ENCODE measurements around the gene DCUN1D2. TPM values are rescaled to one million over a fixed set of nuclear protein-coding genes. Genes with fewer than 3 reads are reported as not detected.

Gene DCUN1D2
- total RNA-seq, 1 experiment from 2014 or later: 11.6 TPM

- Histone ChIP-seq H3K9ac (ENCODE audit: low read length) (no peak overlapping the region), H3K36me3 (ENCODE audit: low read depth, low read length) (peaks cover 7% of the 10 kb centered on the region), H3K4me3 (ENCODE audit: low read length) (no peak overlapping the region), H3F3A (ENCODE audit: low read length, unreplicated experiment) (no peaks in the 10 kb centered on the region), H3K27ac (ENCODE audit: low read length) (no peak overlapping the region), H3K79me2 (ENCODE audit: low read length) (no peaks in the 10 kb centered on the region), H3K27me3 (ENCODE audit: low read length) (no peaks in the 10 kb centered on the region), H4K20me1 (ENCODE audit: low read length) (no peaks in the 10 kb centered on the region), H3K4me2 (ENCODE audit: low read length) (no peak overlapping the region), H3K9me3 (ENCODE audit: low read length) (no peaks in the 10 kb centered on the region), H3K9me2 (replicated peaks; ENCODE audit: low read length) (no peaks in the 10 kb centered on the region), H3K4me1 (ENCODE audit: insufficient read depth, low read length) (no peaks in the 10 kb centered on the region), H2AFZ (ENCODE audit: low read length) (no peak overlapping the region)
- TF ChIP-seq CTCF (conservative IDR thresholded peaks at IDR 0.05; ENCODE audit: low read depth, low read length) (no peak), EZH2 (IDR thresholded peaks at IDR 0.05; ENCODE audit: low read length, unreplicated experiment) (no peak), EZH2phosphoT487 (IDR thresholded peaks at IDR 0.05; ENCODE audit: borderline replicate concordance, low read length) (no peak)
- no peak for ATAC-seq
- BruUV-seq (replicated peaks): no TSS peak
- ChIA-PET POLR2A (ENCODE audit: unreplicated experiment) (no interaction called here), CTCF (no interaction called here)
- intact Hi-C loops (cut with micrococcal nuclease): no loop called here
- DNase-seq: no peak
Measured at GRCh38 chr13:113506871-113507388, 16.4 kb upstream of the DCUN1D2 start.

- Histone ChIP-seq H3K4me2 (ENCODE audit: low read length) (no peak overlapping the region), H4K20me1 (ENCODE audit: low read length) (no peaks in the 10 kb centered on the region), H3K9me3 (ENCODE audit: low read length) (no peaks in the 10 kb centered on the region), H3K27me3 (ENCODE audit: low read length) (no peaks in the 10 kb centered on the region), H3K9ac (ENCODE audit: low read length) (no peak overlapping the region), H3F3A (ENCODE audit: low read length, unreplicated experiment) (no peaks in the 10 kb centered on the region), H3K36me3 (ENCODE audit: low read depth, low read length) (peaks cover 15% of the 10 kb centered on the region), H3K4me1 (ENCODE audit: insufficient read depth, low read length) (no peaks in the 10 kb centered on the region), H3K27ac (ENCODE audit: low read length) (no peak overlapping the region), H2AFZ (ENCODE audit: low read length) (no peak overlapping the region), H3K79me2 (ENCODE audit: low read length) (no peaks in the 10 kb centered on the region), H3K9me2 (replicated peaks; ENCODE audit: low read length) (no peaks in the 10 kb centered on the region), H3K4me3 (ENCODE audit: low read length) (no peak overlapping the region)
- ChIA-PET CTCF (no interaction called here), POLR2A (ENCODE audit: unreplicated experiment) (no interaction called here)
- no peak for ATAC-seq
- intact Hi-C loops (cut with micrococcal nuclease): no loop called here
- no peak for DNase-seq
- TF ChIP-seq CTCF (conservative IDR thresholded peaks at IDR 0.05; ENCODE audit: low read depth, low read length): no peak
- TF ChIP-seq EZH2 (IDR thresholded peaks at IDR 0.05; ENCODE audit: low read length, unreplicated experiment): no peak
- no peak for TF ChIP-seq EZH2phosphoT487 (IDR thresholded peaks at IDR 0.05; ENCODE audit: borderline replicate concordance, low read length)
- BruUV-seq (replicated peaks): no TSS peak
Measured at GRCh38 chr13:113506025-113506685, 15.6 kb upstream of the DCUN1D2 start.

GRCh38 chr13:113502686-113503085 is 12.2 kb upstream of the DCUN1D2 start:
- Histone ChIP-seq H3K9ac (ENCODE audit: low read length) (no peak overlapping the region), H3K9me3 (ENCODE audit: low read length) (no peaks in the 10 kb centered on the region), H3K36me3 (ENCODE audit: low read depth, low read length) (peaks cover 40% of the 10 kb centered on the region), H3K9me2 (replicated peaks; ENCODE audit: low read length) (no peaks in the 10 kb centered on the region), H3K27me3 (ENCODE audit: low read length) (no peaks in the 10 kb centered on the region), H2AFZ (ENCODE audit: low read length) (no peak overlapping the region), H3K4me2 (ENCODE audit: low read length) (no peak overlapping the region), H3F3A (ENCODE audit: low read length, unreplicated experiment) (no peaks in the 10 kb centered on the region), H3K4me3 (ENCODE audit: low read length) (no peak overlapping the region), H4K20me1 (ENCODE audit: low read length) (no peaks in the 10 kb centered on the region), H3K79me2 (ENCODE audit: low read length) (no peaks in the 10 kb centered on the region), H3K4me1 (ENCODE audit: insufficient read depth, low read length) (no peaks in the 10 kb centered on the region), H3K27ac (ENCODE audit: low read length) (no peak overlapping the region)
- no peak for ATAC-seq
- TF ChIP-seq CTCF (conservative IDR thresholded peaks at IDR 0.05; ENCODE audit: low read depth, low read length): no peak
- no peak for TF ChIP-seq EZH2 (IDR thresholded peaks at IDR 0.05; ENCODE audit: low read length, unreplicated experiment)
- no peak for TF ChIP-seq EZH2phosphoT487 (IDR thresholded peaks at IDR 0.05; ENCODE audit: borderline replicate concordance, low read length)
- CTCF ChIA-PET: no interaction called here
- BruUV-seq (replicated peaks): no TSS peak
- POLR2A ChIA-PET (ENCODE audit: unreplicated experiment): no interaction called here
- intact Hi-C loops (cut with micrococcal nuclease): no loop called here
- DNase-seq: no peak

Data from PC-3 (cell line).